GM19438 (cell line): ENCODE results near the gene MMP11.
A peak's percentile ranks its signal among the peaks of the same experiment; 100 is the strongest.

Experiments
- ATAC-seq: cut with Tn5 transposase; IDR thresholded peaks from one replicate; pipeline ENCODE4 v1.9.1; 2021; ENCODE audit warnings: low read depth; ENCODE audit not compliant: unreplicated experiment

MMP11 gene

GRCh38 chr22:23759566-23759965 lies 13.1 kb upstream of the MMP11 start:
- ATAC-seq: no peak

DNA sequence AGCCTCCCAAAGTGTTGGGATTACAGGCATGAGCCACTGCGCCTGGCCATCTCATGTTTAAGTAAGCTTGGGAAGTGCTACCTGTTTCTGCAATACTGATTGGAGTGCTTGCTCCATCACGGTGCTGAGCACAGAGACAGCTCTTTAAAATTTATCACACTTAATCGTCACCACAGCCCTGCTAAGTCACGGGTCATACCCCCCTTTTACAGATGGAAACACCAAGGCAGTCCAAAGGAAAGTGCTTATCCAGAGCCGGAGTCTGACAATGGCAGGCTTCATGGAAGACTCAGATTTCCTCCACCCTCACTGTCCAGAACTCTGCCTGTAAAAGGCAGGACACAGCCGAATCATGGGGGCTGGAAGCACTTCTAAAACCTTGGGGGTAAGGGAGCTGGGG lies 12.6 kb upstream of the MMP11 start:
- ATAC-seq: no peak

GRCh38 chr22:23762842-23763578 lies 9.6 kb upstream of the MMP11 start, which contains the start of gene C22orf15:
TSS of gene C22orf15 (plus strand) at chr22:23762990. CDS start at chr22:23763307, 317 bp downstream.
- no peak for ATAC-seq

DNA sequence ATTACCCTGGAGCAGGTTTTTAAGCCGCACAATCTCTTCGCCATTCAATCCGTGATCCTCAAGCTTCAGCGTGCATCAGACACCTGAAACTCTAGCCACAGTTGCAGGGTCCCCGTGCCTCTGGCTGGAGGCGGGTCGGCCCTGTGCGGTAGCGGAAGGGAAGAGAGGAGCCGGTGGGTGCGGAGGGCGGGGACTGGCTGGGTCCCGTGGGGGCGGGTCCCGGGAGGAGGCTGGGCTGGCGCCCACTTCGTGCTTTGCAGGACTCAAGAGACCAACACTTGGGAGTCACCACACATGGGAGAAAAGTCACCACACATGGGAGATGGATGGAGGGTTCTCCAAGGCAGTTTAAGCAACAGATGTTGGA lies 9.1 kb upstream of the MMP11 start:
- ATAC-seq: no peak

DNA sequence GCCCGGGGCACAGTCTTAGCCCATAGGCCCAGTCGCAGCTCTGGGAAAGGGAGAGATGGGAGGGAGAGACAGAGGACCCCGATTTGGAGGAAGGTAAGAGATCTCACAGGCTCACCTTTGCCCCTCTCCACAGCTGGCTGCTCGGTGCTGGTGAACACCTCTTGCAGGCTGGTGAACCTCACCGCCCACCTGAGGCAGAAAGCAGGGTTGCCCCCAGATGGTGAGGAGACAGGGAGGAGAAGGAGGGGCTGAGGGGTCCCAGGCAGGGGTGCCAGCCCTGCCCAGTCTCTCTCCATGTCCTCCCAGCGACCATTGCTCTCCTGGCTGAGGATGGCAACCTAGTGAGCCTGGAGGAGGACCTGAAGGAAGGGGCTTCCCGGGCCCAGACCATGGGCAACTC lies 8.7 kb upstream of the MMP11 start:
- ATAC-seq: no peak

- no peak for ATAC-seq
Measured at GRCh38 chr22:23764899-23765881, 7.5 kb upstream of the MMP11 start.

- ATAC-seq: no peak
Measured at GRCh38 chr22:23767303-23767672, 5.4 kb upstream of the MMP11 start.

GRCh38 chr22:23767673-23768548 lies 4.7 kb upstream of the MMP11 start, which contains the start of gene CHCHD10:
TSS of gene CHCHD10 (minus strand) at chr22:23767972. CDS start at chr22:23767874, 98 bp downstream.
- peak; percentile 41 for ATAC-seq

- no peak for ATAC-seq
Measured at GRCh38 chr22:23769321-23769965, 3.2 kb upstream of the MMP11 start.

GRCh38 chr22:23772315-23772648 lies 367 bp upstream of the MMP11 start:
- ATAC-seq: no peak

GRCh38 chr22:23773483-23774113 lies 949 bp downstream of the MMP11 start:
- ATAC-seq: no peak

GRCh38 chr22:23774114-23774921 lies 1.7 kb downstream of the MMP11 start:
- no peak for ATAC-seq

GRCh38 chr22:23774922-23775436 lies 2.3 kb downstream of the MMP11 start:
- no peak for ATAC-seq

DNA sequence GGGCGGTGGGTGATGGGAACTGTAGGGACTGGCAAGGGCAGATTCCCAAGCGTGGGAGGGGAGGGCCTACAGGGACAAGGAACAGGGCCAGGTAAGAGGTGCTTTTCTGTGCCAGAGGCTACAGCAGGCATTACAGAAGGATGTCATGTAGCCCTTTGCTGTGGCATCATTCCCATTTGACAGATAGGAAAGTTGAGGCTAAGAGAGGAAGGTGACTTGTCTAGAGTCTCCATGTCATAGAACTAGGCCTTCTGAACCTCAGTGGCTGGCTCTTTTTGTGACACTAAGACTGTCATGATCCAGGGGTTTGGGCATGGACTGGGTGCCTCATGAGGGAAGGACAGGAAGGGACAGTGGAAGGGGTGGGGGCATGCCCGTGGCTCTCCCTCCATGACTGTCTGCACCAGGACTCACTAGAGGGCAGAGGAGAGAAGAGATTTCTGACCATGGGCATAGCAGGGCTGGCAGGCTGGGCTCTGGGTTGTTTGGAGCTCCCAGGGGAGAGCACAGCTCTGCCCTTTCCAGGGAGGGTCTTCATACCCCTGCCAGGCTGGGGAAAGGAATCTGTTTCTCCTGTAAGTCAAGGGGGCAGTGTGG lies 3.2 kb downstream of the MMP11 start:
- ATAC-seq: no peak

DNA sequence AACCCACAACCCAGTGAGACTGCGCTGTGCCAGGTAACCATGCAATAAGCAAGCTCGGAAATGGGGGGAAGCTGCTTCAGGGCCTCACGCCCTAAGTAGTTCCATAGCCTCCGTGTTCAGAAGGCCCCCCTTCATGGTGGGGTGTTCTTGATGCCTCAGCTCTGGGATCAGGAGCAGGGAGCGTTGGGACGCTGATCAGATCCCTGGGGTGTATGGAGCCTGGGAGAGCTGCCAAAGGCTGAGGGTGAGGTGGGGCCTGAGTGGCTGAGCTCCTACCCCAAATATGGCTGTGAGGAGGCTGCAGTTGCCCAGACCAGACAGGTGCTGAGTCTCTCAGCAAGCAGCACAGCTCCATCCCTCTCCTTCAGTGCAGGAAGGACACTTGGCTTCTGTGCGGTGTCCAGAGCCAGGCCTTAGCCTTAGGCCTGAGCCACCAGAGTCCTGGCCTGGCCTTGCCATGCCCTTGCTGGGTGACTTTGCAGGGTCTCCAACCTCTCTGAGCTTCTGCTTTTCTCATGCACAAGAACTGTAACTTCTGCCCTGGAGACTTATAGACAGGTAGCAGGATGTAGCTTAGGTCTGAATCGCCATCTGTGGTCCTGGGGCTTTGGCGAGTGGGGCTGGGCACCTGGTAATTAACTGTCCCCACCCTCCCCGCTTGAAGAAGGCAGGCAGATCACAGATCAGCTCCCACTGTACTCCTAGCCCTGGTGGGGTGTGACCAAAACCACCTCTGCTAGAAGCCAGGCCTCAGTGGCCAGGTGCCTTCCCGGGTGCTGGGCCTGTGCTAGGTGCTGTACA lies 5.3 kb downstream of the MMP11 start:
- ATAC-seq: no peak

GRCh38 chr22:23778577-23778900 lies 5.9 kb downstream of the MMP11 start:
- no peak for ATAC-seq

GRCh38 chr22:23779083-23779482 lies 6.4 kb downstream of the MMP11 start:
- ATAC-seq: no peak

- no peak for ATAC-seq
Measured at GRCh38 chr22:23779731-23780130, 7.1 kb downstream of the MMP11 start.
